Measurements from ENCODE around the gene FGF4.

FGF4 gene

GRCh38 chr11:69818603-69819441 is 43.7 kb upstream of the FGF4 start, which contains the start of gene FGF3:
Gene FGF3 (minus strand): TSS chr11:69819416. CDS start chr11:69818933, 483 bp downstream.
- no peak within 1 kb of the TSS for H3K27ac ChIP-seq
- TF ChIP-seq ZFX (IDR thresholded peaks at IDR 0.05) (no peak), CTCF (conservative IDR thresholded peaks at IDR 0.05) (no peak)

GRCh38 chr11:69818231-69818602 is 43.1 kb upstream of the FGF4 start:
- H3K27ac ChIP-seq, result no peak overlapping the region
- TF ChIP-seq CTCF (conservative IDR thresholded peaks at IDR 0.05), result no peak
- TF ChIP-seq ZFX (IDR thresholded peaks at IDR 0.05), result no peak

DNA sequence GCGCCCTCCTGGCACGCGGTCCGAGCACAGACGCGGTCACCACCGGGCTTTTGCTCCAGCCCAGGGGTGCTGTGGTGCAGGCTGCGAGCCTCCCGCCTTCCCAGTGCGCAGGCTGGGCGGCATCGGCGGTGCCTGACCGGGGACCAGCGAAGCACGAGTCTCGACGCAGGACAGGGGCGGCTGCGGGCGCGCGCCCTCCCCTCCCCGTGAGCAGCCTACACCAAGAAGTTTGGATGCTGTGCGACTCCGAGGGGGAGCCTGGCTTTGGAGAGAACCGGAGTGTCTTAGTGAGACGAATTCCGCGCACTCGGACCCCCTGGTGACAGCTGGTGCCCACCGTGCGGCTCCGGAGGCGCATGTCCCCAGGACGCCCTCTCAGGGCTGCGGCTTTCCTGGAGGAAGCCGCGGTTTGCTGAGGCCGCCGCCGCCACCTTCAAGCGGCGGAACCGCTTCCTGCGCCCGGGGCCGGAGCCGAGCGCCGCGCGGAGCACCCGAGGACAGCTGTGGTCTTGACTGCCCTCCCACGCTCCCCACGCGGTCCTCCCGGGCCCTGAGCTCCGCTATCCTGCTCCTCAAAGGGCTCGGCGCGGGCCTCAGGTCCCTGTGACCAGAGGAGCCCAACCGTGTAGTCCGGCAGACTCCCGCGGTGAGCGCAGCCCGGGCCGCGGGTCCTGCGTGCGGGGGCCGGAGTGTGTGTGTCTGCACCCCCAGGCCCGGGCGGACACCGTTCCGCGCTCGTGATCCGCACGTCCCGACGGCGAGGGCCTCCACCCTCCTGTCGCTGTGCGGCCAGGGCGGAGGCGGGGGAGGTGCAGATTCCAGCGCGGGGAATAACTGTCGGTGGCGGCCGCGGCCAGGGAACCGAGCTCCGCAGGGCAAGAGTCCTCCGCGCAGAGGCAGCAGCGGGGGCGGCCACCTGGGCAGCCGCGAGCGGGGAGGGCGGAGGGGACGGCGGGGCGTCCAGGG is 42.4 kb upstream of the FGF4 start:
- H3K27ac ChIP-seq, result no peak overlapping the region
- TF ChIP-seq ZFX (IDR thresholded peaks at IDR 0.05) (no peak), CTCF (conservative IDR thresholded peaks at IDR 0.05) (no peak)

DNA sequence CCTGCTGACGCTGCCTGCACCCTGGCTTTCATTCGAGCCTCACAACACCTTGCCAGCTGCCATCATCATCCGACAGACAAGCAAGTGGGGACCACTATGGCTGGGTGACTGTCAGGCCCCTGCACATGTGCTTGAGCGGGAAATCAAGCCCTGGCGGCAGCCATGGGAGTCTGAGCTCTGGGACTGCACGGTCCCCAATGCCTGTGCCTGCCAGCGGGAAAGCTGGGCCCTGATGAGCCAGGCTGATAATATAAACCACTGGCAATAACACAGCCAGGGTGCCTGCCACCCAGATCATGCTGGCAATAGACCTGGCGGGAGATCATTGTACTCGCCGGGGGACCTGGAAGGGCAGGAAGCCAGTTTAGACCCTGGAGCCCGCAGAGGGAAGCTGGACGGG is 41.5 kb upstream of the FGF4 start:
- no peak for TF ChIP-seq CTCF (conservative IDR thresholded peaks at IDR 0.05)
- TF ChIP-seq ZFX (IDR thresholded peaks at IDR 0.05), result no peak
- no peak overlapping the region for H3K27ac ChIP-seq

- no peak overlapping the region for H3K27ac ChIP-seq
- TF ChIP-seq ZFX (IDR thresholded peaks at IDR 0.05) (no peak), CTCF (conservative IDR thresholded peaks at IDR 0.05) (no peak)
Observed at GRCh38 chr11:69815973-69816372, 40.8 kb upstream of the FGF4 start.

DNA sequence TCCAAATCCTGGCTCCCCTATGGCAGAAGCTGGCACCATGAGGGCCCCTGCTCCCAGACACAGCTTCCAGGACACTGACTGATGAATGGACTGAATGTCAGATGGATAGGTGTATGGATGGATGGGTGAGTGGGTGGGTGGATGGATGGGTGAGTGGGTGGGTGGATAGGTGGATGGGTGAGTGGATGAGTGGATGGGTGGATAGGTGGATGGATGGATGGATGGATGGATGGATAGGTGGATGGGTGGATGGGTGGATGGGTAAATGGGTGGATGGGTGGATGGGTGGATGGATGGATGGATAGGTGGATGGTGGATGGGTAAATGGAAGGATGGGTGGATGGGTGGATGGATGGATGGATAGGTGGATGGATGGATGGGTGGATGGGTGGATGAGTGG is 39.8 kb upstream of the FGF4 start:
- TF ChIP-seq ZFX (IDR thresholded peaks at IDR 0.05) (no peak), CTCF (conservative IDR thresholded peaks at IDR 0.05) (no peak)
- H3K27ac ChIP-seq, result no peak overlapping the region

- H3K27ac ChIP-seq, result no peak overlapping the region
- TF ChIP-seq CTCF (conservative IDR thresholded peaks at IDR 0.05) (no peak), ZFX (IDR thresholded peaks at IDR 0.05) (no peak)
Observed at GRCh38 chr11:69814411-69814810, 39.3 kb upstream of the FGF4 start.

Data from C4-2B (cell line).